ENCODE measurements around the gene TAB3.
"Not testable (repeated sequence)": the region's sequence is repeated elsewhere in the genome, so short reads cannot be mapped to it uniquely, and the experiment has no call there.

The TAB3 gene

GRCh38 chrX:30806187-30806728 is 82.8 kb downstream of the TAB3 start:
- DNase-seq = no peak

GRCh38 chrX:30804462-30804861 is 84.6 kb downstream of the TAB3 start:
- no peak for DNase-seq

GRCh38 chrX:30800901-30801300 is 88.2 kb downstream of the TAB3 start:
- DNase-seq = no peak

GRCh38 chrX:30799327-30799726 is 89.7 kb downstream of the TAB3 start:
- DNase-seq = no peak

GRCh38 chrX:30798810-30799209 is 90.2 kb downstream of the TAB3 start:
- DNase-seq = no peak

- not testable (repeated sequence) for DNase-seq
Observed at GRCh38 chrX:30797301-30797700, 91.8 kb downstream of the TAB3 start.

- DNase-seq = no peak
Observed at GRCh38 chrX:30795981-30796958, 92.8 kb downstream of the TAB3 start.

- no peak for DNase-seq
Observed at GRCh38 chrX:30794497-30794896, 94.6 kb downstream of the TAB3 start.

GRCh38 chrX:30793767-30794103 is 95.3 kb downstream of the TAB3 start:
- no peak for DNase-seq

- no peak for DNase-seq
Observed at GRCh38 chrX:30793075-30793766, 95.8 kb downstream of the TAB3 start.

- DNase-seq = no peak
Observed at GRCh38 chrX:30791296-30792278, 97.5 kb downstream of the TAB3 start.

- no peak for DNase-seq
Observed at GRCh38 chrX:30787012-30787411, 102.0 kb downstream of the TAB3 start.

- DNase-seq = no peak
Observed at GRCh38 chrX:30786374-30786773, 102.7 kb downstream of the TAB3 start.

GRCh38 chrX:30781711-30782444 is 107.2 kb downstream of the TAB3 start:
- DNase-seq = no peak

GRCh38 chrX:30779453-30780030 is 109.5 kb downstream of the TAB3 start:
- DNase-seq = no peak

- no peak for DNase-seq
Observed at GRCh38 chrX:30777575-30777974, 111.5 kb downstream of the TAB3 start.
